MCF 10A (cell line): ENCODE data around the gene ADSS1. TPM values are rescaled to one million over a fixed set of nuclear protein-coding genes. Genes with fewer than 3 reads are reported as not detected.

Experiments used
- BruUV-seq: library from RNA; stranded (reverse); fragments of 400-500 nt; replicated peaks from 2 replicates; lab custom pipeline; 2021; lab: Mats Ljungman, UMichigan
- CTCF ChIA-PET: fragments of 300-600 bp; sonication (Branson Sonifier 250); formaldehyde crosslinking; extraction: SDS; loops from one replicate; lab custom pipeline; 2021; ENCODE audit warnings: antibody characterized with exemption, inconsistent platforms; lab: Yijun Ruan, JAX
- POLR2A ChIA-PET: fragments of 300-600, 350-650 bp; sonication (Branson Sonifier 250); formaldehyde crosslinking; extraction: SDS; loops from one replicate; lab custom pipeline; 2020; ENCODE audit warnings: antibody characterized with exemption, inconsistent platforms; lab: Yijun Ruan, JAX
- DNase-seq: peaks from one replicate; pipeline ENCODE4 v3.0.0-alpha.2; 2018; ENCODE audit not compliant: unreplicated experiment
- H3K27ac Mint-ChIP-seq: one replicate; pipeline ENCODE4 v1.8.0; 2022; ENCODE audit warnings: mild to moderate bottlenecking, low read depth, mixed read lengths; ENCODE audit not compliant: unreplicated experiment
- H3K27me3 Mint-ChIP-seq: one replicate; pipeline ENCODE4 v1.8.0; 2022; ENCODE audit warnings: mixed read lengths; ENCODE audit not compliant: insufficient read depth, unreplicated experiment
- H3K36me3 Mint-ChIP-seq: one replicate; pipeline ENCODE4 v1.8.0; 2022; ENCODE audit warnings: mild to moderate bottlenecking, moderate library complexity, mixed read lengths; ENCODE audit not compliant: insufficient read depth, unreplicated experiment
- H3K4me1 Mint-ChIP-seq: one replicate; pipeline ENCODE4 v1.8.0; 2022; ENCODE audit warnings: mixed read lengths; ENCODE audit not compliant: insufficient read depth, unreplicated experiment
- H3K4me3 Mint-ChIP-seq: one replicate; pipeline ENCODE4 v1.8.0; 2022; ENCODE audit warnings: mild to moderate bottlenecking, moderate library complexity, mixed read lengths; ENCODE audit not compliant: unreplicated experiment
- H3K9me3 Mint-ChIP-seq: one replicate; pipeline ENCODE4 v1.8.0; 2022; ENCODE audit warnings: mixed read lengths; ENCODE audit not compliant: unreplicated experiment
- intact Hi-C: fragments of 100-400 bp; cut with micrococcal nuclease; formaldehyde crosslinking; loops from 2 replicates; pipeline ENCODE4 v1.14.1; 2022
- total RNA-seq: library from RNA; stranded (reverse); gene quantifications from 2 replicates; pipeline ENCODE4 v1.2.3, GENCODE V29; 2022
- TF ChIP-seq, protein P1 (sequence below): fragments of 200-600 bp; IDR thresholded peaks from one replicate; pipeline ENCODE4 v1.8.0; 2022; ENCODE audit warnings: antibody characterized with exemption, mild to moderate bottlenecking; ENCODE audit not compliant: unreplicated experiment

The ADSS1 gene
- total RNA-seq, 1 experiment from 2014 or later = 2.9 TPM

DNA sequence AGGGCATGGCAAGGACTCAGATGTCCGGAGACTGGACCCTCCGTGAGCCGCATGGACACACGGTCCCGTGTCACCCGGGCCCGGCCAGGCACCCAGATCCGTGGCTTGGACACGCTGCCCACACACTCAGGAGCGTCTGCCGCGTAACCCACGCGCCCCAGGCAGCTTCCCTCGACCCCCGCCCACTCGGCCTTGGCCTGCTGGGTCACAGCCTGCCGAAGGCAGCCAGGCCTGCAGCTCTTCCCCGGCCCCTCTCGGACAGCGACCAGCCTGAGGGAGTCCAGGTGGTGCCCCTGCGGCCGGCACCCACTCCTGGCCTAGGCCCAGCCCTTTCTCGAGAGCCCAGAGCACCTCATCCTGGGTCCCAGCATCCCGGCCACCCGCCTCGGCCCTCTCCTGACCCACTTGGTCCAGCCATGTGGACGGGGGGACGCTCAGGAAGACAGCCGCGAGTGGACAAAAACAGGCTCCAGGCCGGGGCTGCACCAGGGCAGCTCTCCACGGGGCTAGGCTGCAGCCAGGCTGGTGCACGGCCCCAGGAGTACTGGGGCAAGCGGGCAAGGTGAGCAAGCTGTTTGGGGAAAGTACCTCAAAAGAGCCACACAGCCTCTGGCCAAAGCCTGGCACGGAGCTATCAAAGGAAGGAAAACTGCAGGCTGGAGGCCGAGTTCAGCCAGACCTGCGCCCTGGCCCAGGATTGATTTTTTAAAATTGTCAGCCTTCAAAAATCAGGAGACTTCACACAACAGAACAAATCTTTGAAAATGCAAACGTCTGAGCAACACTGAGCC is 65.0 kb downstream of the ADSS1 start:
- POLR2A ChIA-PET = no interaction called here
- peaks cover 5% of the 10 kb centered on the region for H3K36me3 Mint-ChIP-seq
- no peak overlapping the region for H3K4me3 Mint-ChIP-seq
- CTCF ChIA-PET = interaction anchor here (0.6 to 1.5 kb wide), 3 partner anchors 20 to 56 kb away, joined by 3 to 11 read pairs (median 3); no protein-coding TSS in a partner anchor
- H3K27ac Mint-ChIP-seq = no peak overlapping the region
- no peaks in the 10 kb centered on the region for H3K27me3 Mint-ChIP-seq
- H3K4me1 Mint-ChIP-seq = peaks cover 27% of the 10 kb centered on the region
- TF ChIP-seq, protein P1, sequence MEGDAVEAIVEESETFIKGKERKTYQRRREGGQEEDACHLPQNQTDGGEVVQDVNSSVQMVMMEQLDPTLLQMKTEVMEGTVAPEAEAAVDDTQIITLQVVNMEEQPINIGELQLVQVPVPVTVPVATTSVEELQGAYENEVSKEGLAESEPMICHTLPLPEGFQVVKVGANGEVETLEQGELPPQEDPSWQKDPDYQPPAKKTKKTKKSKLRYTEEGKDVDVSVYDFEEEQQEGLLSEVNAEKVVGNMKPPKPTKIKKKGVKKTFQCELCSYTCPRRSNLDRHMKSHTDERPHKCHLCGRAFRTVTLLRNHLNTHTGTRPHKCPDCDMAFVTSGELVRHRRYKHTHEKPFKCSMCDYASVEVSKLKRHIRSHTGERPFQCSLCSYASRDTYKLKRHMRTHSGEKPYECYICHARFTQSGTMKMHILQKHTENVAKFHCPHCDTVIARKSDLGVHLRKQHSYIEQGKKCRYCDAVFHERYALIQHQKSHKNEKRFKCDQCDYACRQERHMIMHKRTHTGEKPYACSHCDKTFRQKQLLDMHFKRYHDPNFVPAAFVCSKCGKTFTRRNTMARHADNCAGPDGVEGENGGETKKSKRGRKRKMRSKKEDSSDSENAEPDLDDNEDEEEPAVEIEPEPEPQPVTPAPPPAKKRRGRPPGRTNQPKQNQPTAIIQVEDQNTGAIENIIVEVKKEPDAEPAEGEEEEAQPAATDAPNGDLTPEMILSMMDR = no peak
- no peak for DNase-seq
- BruUV-seq = no TSS peak
- intact Hi-C loops = no loop called here
- no peaks in the 10 kb centered on the region for H3K9me3 Mint-ChIP-seq

GRCh38 chr14:104789752-104790743 is 66.0 kb downstream of the ADSS1 start:
- Mint-ChIP-seq H3K36me3 (peaks cover 5% of the 10 kb centered on the region), H3K4me3 (no peak overlapping the region), H3K9me3 (no peaks in the 10 kb centered on the region), H3K27me3 (no peaks in the 10 kb centered on the region), H3K4me1 (peaks cover 33% of the 10 kb centered on the region), H3K27ac (no peak overlapping the region)
- no peak for DNase-seq
- no TSS peak for BruUV-seq
- ChIA-PET POLR2A (no interaction called here), CTCF (interaction anchor here (0.5 to 1.5 kb wide), 5 partner anchors 21 to 748 kb away, joined by 3 to 11 read pairs (median 3); no protein-coding TSS in a partner anchor)
- TF ChIP-seq, protein P1 = no peak
- intact Hi-C loops = no loop called here

- H3K36me3 Mint-ChIP-seq = peaks cover 5% of the 10 kb centered on the region
- peaks cover 33% of the 10 kb centered on the region for H3K4me1 Mint-ChIP-seq
- H3K4me3 Mint-ChIP-seq = peak overlapping the region; percentile 29
- no TSS peak for BruUV-seq
- TF ChIP-seq, protein P1 = no peak
- no peaks in the 10 kb centered on the region for H3K27me3 Mint-ChIP-seq
- no peaks in the 10 kb centered on the region for H3K9me3 Mint-ChIP-seq
- CTCF ChIA-PET = interaction anchor here (1.4 kb wide), 1 partner anchor 22 kb away, joined by 8 read pairs; no protein-coding TSS in a partner anchor
- POLR2A ChIA-PET = interaction anchor here (1.2 to 1.8 kb wide), 2 partner anchors 10 to 28 kb away, joined by 3 to 6 read pairs; partner anchors contain the start of gene ZBTB42
- no peak for DNase-seq
- intact Hi-C loops = no loop called here
- H3K27ac Mint-ChIP-seq = peak overlapping the region; percentile 19
These were observed 67.4 kb downstream of the ADSS1 start for GRCh38 chr14:104791425-104791824.
